Loucy (cell line): ENCODE results near the gene ACP4.
"Not testable (repeated sequence)": the region's sequence is repeated elsewhere in the genome, so short reads cannot be mapped to it uniquely, and the experiment has no call there.

Experiments
- H2AFZ ChIP-seq: fragments of 200-600 bp; sonication (generic); 2 replicates; pipeline ENCODE4 v1.6.0; 2016; ENCODE audit warnings: antibody characterized with exemption, mild to moderate bottlenecking, low read length, moderate library complexity
- H3F3A ChIP-seq: fragments of 200-600 bp; 2 replicates; pipeline ENCODE4 v1.6.0; 2016; ENCODE audit warnings: antibody characterized with exemption, low read depth, mild to moderate bottlenecking
- H3K27me3 ChIP-seq: fragments of 200-600 bp; sonication (generic); 2 replicates; pipeline ENCODE4 v1.6.1; 2014; ENCODE audit warnings: low read length, mild to moderate bottlenecking; ENCODE audit not compliant: insufficient read depth, poor library complexity, severe bottlenecking
- H3K36me3 ChIP-seq: fragments of 200-600 bp; sonication (generic); 2 replicates; pipeline ENCODE4 v1.6.1; 2016; ENCODE audit warnings: low read length; ENCODE audit not compliant: insufficient read depth
- H3K4me1 ChIP-seq: fragments of 200-600 bp; sonication (generic); 2 replicates; pipeline ENCODE4 v1.5.1; 2014; ENCODE audit warnings: low read length, mild to moderate bottlenecking; ENCODE audit not compliant: insufficient read depth, poor library complexity, severe bottlenecking
- H3K4me2 ChIP-seq: fragments of 200-600 bp; sonication (generic); 2 replicates; pipeline ENCODE4 v1.6.0; 2014; ENCODE audit warnings: antibody characterized with exemption, low read length, low read depth, mild to moderate bottlenecking; ENCODE audit not compliant: poor library complexity, severe bottlenecking
- H3K4me3 ChIP-seq: fragments of 200-600 bp; sonication (generic); 2 replicates; pipeline ENCODE4 v1.5.1; 2014; ENCODE audit warnings: low read length, mild to moderate bottlenecking, mixed read lengths; ENCODE audit not compliant: poor library complexity, severe bottlenecking
- H3K79me2 ChIP-seq: fragments of 200-600 bp; sonication (generic); 2 replicates; pipeline ENCODE4 v1.6.1; 2014; ENCODE audit warnings: low read length; ENCODE audit not compliant: insufficient read depth
- H3K9ac ChIP-seq: fragments of 200-600 bp; sonication (generic); 2 replicates; pipeline ENCODE4 v1.6.0; 2014; ENCODE audit warnings: mild to moderate bottlenecking, low read depth, low read length, moderate library complexity; ENCODE audit not compliant: poor library complexity, severe bottlenecking
- H3K9me2 ChIP-seq: fragments of 200-600 bp; sonication (generic); replicated peaks from 2 replicates; pipeline ENCODE4 v1.6.1; 2016; ENCODE audit warnings: low read depth, low read length, mixed read lengths
- H3K9me3 ChIP-seq: fragments of 200-600 bp; sonication (generic); 2 replicates; pipeline ENCODE4 v1.6.1; 2014; ENCODE audit warnings: mild to moderate bottlenecking, antibody characterized with exemption, low read length, low read depth; ENCODE audit not compliant: insufficient read depth
- H4K20me1 ChIP-seq: fragments of 200-600 bp; sonication (generic); 2 replicates; pipeline ENCODE4 v1.6.0; 2014; ENCODE audit warnings: antibody characterized with exemption, low read length, mild to moderate bottlenecking; ENCODE audit not compliant: insufficient read depth, poor library complexity, severe bottlenecking
- EZH2phosphoT487 ChIP-seq: fragments of 200-600 bp; IDR thresholded peaks from 2 replicates; pipeline ENCODE4 v1.6.1; 2018; ENCODE audit warnings: antibody characterized with exemption, mild to moderate bottlenecking, moderate library complexity, borderline replicate concordance
- TF ChIP-seq, protein P1 (sequence below): fragments of 200-600 bp; sonication (generic); conservative IDR thresholded peaks from 2 replicates; pipeline ENCODE4 v1.5.1; 2014; ENCODE audit warnings: mild to moderate bottlenecking, antibody characterized with exemption, low read length

The ACP4 gene

DNA sequence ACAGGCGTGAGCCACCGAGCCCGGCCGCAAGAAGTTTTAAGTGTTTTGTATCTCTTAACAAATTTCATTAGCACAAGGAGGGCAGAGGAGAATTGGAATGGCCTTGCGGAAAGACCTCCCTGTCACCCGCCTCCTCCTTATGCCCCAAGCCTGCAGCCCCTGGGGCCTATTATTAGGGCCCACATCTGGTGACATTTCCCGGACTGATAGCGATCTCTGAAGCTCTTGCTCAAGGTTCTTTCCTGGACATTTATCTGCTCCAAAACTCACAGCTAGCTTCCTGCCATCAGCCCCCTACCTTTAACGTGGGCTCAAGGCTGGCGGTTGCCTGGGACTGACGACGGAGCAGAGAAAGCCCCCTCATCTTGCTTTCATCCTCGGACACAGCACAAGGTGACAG lies 26.7 kb upstream of the ACP4 start:
- not testable (repeated sequence) for H3K27me3 ChIP-seq, H2AFZ ChIP-seq, H3K4me2 ChIP-seq, H3K79me2 ChIP-seq, H3K4me3 ChIP-seq, H4K20me1 ChIP-seq, H3K9me3 ChIP-seq, H3K9ac ChIP-seq, H3K9me2 ChIP-seq, H3K4me1 ChIP-seq, H3F3A ChIP-seq, H3K36me3 ChIP-seq

DNA sequence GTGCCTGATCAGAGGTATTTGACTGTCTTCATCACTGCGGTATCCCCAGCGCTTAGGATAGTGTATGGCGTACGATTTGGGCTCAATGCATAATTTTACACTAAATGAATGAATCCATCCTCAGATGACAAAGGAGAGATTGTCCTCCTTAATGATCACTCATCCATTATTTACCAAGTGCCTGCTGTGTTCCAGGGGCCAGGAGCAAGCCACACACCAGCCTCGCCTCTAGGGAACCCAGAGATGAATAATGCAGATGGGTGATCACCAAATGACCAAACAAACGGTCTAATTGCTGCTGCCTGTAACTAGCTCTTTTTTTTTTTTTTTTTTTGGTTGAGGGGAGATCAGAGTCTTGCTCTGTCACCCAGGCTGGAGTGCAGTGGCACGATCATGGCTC lies 25.8 kb upstream of the ACP4 start:
- H3K4me2 ChIP-seq = no peak overlapping the region
- H2AFZ ChIP-seq = no peak overlapping the region
- no peaks in the 10 kb centered on the region for H3F3A ChIP-seq
- TF ChIP-seq, protein P1, sequence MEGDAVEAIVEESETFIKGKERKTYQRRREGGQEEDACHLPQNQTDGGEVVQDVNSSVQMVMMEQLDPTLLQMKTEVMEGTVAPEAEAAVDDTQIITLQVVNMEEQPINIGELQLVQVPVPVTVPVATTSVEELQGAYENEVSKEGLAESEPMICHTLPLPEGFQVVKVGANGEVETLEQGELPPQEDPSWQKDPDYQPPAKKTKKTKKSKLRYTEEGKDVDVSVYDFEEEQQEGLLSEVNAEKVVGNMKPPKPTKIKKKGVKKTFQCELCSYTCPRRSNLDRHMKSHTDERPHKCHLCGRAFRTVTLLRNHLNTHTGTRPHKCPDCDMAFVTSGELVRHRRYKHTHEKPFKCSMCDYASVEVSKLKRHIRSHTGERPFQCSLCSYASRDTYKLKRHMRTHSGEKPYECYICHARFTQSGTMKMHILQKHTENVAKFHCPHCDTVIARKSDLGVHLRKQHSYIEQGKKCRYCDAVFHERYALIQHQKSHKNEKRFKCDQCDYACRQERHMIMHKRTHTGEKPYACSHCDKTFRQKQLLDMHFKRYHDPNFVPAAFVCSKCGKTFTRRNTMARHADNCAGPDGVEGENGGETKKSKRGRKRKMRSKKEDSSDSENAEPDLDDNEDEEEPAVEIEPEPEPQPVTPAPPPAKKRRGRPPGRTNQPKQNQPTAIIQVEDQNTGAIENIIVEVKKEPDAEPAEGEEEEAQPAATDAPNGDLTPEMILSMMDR = no peak
- TF ChIP-seq EZH2phosphoT487 = no peak
- H3K9ac ChIP-seq = no peak overlapping the region
- no peak overlapping the region for H3K4me3 ChIP-seq
- H3K36me3 ChIP-seq = no peaks in the 10 kb centered on the region
- H3K27me3 ChIP-seq = no peaks in the 10 kb centered on the region
- H4K20me1 ChIP-seq = no peaks in the 10 kb centered on the region
- no peaks in the 10 kb centered on the region for H3K79me2 ChIP-seq
- H3K4me1 ChIP-seq = no peaks in the 10 kb centered on the region
- H3K9me3 ChIP-seq = no peaks in the 10 kb centered on the region
- no peaks in the 10 kb centered on the region for H3K9me2 ChIP-seq

DNA sequence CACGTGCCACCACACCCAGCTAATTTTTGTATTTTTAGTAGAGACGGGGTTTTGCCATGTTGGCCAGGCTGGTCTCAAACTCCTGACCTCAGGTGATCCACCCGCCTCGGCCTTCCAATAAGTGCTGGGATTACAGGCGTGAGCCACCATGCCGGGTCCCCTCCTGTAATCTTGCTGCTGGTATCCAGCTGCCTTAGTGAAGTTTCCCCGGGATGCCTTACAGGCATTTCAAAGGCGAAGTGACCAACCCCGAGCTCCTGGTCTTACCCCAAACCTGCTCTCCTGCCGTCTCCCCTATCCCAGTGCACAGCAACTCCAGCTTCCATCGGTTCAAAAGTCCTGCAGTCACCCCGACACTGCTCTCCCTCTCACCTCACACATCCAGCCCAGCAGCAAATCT lies 23.5 kb upstream of the ACP4 start:
- not testable (repeated sequence) for H3K9ac ChIP-seq, H2AFZ ChIP-seq, H3K79me2 ChIP-seq

DNA sequence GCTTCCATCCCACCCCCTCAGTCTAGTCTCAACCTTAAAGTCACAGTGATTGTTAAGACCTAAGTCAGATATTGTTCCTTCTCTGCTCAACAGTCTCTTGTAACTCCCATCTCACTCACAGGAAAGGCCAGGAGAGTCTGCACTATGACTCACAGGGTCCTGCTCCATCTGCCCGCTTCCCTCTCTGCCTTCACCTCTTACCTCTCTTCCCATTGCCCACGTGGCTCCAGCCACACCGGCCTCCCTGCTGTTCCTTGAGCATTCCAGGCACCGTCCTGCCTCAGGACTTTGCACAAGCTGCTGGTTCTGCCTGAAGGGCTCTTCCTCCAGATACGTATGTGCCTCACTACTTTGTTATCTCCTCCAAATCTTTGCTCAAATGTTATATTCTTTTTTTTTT lies 23.0 kb upstream of the ACP4 start:
- not testable (repeated sequence) for H4K20me1 ChIP-seq, H3K9me2 ChIP-seq, H3K4me3 ChIP-seq, H3K4me2 ChIP-seq, H3K79me2 ChIP-seq, H3K4me1 ChIP-seq, H3K9me3 ChIP-seq, H3K27me3 ChIP-seq, H2AFZ ChIP-seq, H3K36me3 ChIP-seq, H3K9ac ChIP-seq, H3F3A ChIP-seq

More for the DNA sequence above, 23.5 kb upstream of the ACP4 start:
- not testable (repeated sequence) for H3K27me3 ChIP-seq, H3K4me1 ChIP-seq, H4K20me1 ChIP-seq, H3F3A ChIP-seq, H3K4me2 ChIP-seq, H3K4me3 ChIP-seq, H3K9me3 ChIP-seq, H3K9me2 ChIP-seq, H3K36me3 ChIP-seq

DNA sequence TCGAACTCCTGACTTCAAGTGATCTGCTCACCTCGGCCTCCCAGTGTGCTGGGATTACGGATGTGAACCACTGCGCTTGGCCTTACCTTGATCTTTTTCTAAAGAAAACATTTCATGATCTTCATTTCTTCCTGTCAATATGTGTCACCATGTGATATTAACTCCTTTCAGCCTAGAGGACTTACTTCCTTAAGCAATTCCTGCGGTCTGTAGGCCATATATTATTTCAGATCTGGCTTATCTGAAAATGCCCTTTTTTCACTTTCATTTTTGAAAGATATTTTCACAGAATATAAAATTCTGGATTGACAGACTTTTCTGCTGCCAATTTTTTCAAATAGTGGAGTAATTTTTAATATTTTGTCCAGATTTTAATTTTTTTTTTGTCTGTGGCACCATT lies 21.9 kb upstream of the ACP4 start:
- Histone ChIP-seq H3K9ac (no peak overlapping the region), H3K79me2 (no peaks in the 10 kb centered on the region), H3K4me2 (no peak overlapping the region), H3K4me1 (no peaks in the 10 kb centered on the region), H3K27me3 (no peaks in the 10 kb centered on the region), H3K4me3 (no peak overlapping the region), H3F3A (no peaks in the 10 kb centered on the region), H2AFZ (no peak overlapping the region), H4K20me1 (no peaks in the 10 kb centered on the region), H3K9me2 (no peaks in the 10 kb centered on the region), H3K9me3 (no peaks in the 10 kb centered on the region), H3K36me3 (no peaks in the 10 kb centered on the region)
- TF ChIP-seq EZH2phosphoT487 = no peak
- TF ChIP-seq, protein P1 = no peak

DNA sequence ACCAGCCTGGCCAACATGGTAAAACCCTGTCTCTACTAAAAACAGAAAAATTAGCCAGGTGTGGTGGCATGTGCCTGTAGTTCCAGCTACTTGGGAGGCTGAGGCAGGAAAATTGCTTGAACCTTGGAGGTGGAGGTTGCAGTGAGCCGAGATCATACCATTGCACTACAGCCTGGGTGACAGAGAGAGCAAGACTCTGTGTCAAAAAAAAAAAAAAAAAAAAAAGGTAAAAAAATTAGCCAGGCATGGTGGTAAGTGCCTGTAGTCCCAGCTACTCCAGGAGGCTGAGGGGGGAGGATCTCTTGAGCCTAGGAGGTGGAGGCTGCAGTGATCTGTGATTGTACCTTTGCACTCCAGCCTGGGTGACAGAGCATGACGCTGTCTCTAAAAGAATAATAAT lies 20.1 kb upstream of the ACP4 start, which contains the start of gene GPR32:
Gene GPR32, plus strand, starts transcription at position 301 of the 400 bp plus-strand sequence. CDS start 137 bp downstream, outside the sequence.
- H3K27me3 ChIP-seq, H3K9me2 ChIP-seq, H3K4me2 ChIP-seq, H3F3A ChIP-seq, H3K79me2 ChIP-seq, H3K36me3 ChIP-seq, H3K9ac ChIP-seq, H2AFZ ChIP-seq, H4K20me1 ChIP-seq, H3K9me3 ChIP-seq, H3K4me3 ChIP-seq, H3K4me1 ChIP-seq: not testable (repeated sequence)
